GM18868 (cell line): Measurements from ENCODE around the gene IL1R1.

Source experiments
- ATAC-seq: cut with Tn5 transposase; IDR thresholded peaks from one replicate; pipeline ENCODE4 v1.9.1; 2021; ENCODE audit warnings: mild to moderate bottlenecking, moderate library complexity; ENCODE audit not compliant: unreplicated experiment

The IL1R1 gene

DNA sequence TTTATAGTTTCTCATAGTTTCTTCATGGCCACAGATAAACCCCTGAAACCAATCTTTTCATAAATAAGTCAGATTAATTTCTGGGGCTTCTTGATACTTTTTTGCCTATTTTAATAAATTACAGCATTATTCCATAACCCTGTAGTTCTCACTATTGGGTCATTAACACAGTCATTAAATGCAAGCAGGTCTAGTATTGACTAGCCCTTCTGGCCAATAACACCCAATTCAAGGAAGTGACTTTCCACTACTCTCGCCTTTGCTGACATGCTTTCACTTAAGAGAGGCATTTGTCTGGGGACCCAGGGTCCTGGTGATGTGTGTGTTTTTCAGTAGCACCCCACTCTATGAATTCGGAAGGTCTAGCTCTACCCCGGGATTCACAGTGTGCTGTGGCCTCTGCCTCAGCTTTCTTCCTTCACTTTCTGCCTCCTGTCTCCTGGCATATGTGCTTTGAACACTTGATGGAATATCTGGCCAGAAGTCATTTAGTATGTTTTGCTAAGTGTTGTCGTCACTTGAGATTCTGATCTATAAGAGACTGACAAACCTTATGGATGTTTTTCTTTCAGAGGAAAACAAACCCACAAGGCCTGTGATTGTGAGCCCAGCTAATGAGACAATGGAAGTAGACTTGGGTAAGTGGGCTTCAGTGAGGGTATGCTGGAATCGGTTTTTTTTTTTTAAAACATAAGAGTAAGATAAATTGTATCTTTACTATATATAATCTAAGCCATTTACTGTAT is 25.7 kb downstream of the IL1R1 start:
- no peak for ATAC-seq

DNA sequence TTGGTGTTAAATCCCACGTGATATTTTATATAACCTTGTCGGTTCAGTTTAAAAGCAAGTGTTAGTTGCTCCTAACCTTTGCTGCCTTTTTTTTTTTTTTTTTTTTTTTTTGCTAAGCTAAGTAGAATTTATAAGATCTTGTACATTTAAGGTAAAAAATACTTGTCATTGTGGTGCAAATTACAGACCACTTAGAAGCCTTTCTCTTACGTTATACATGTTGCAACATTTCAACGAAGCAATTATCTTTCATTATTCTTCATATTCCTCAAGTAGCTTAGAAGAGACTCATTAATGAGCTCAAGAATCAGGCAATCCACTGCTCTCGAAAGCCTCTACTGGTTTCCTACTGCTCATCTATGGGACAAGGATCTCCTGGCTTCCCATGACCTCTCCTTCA is 29.4 kb downstream of the IL1R1 start:
- ATAC-seq, result no peak

DNA sequence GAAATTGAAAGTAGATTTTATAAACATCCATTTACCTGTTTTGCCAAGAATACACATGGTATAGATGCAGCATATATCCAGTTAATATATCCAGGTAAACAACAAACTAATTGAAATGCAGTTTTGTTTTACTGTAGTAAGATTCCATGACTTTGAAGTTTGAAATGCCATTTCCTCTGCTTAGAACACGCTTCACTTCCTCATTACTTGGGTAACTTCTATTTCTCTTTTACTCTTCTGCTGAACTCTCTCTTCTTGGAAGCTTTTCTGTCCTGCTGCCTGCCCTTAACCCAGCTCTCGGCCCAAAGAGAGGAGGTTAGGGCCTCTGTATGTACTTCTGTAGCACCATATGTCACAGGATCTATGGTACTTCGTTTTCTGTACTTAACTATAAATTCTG is 30.2 kb downstream of the IL1R1 start:
- no peak for ATAC-seq

DNA sequence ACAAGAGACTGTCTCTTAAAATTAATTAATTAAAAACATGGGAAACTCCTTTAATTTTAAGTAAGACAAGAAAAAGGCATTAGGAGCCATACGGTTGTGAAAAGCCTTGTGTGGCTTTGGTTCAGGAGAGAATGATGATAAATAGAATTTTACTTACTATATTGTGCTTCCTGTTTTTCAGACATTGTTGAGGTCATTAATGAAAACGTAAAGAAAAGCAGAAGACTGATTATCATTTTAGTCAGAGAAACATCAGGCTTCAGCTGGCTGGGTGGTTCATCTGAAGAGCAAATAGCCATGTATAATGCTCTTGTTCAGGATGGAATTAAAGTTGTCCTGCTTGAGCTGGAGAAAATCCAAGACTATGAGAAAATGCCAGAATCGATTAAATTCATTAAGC is 33.6 kb downstream of the IL1R1 start:
- no peak for ATAC-seq

DNA sequence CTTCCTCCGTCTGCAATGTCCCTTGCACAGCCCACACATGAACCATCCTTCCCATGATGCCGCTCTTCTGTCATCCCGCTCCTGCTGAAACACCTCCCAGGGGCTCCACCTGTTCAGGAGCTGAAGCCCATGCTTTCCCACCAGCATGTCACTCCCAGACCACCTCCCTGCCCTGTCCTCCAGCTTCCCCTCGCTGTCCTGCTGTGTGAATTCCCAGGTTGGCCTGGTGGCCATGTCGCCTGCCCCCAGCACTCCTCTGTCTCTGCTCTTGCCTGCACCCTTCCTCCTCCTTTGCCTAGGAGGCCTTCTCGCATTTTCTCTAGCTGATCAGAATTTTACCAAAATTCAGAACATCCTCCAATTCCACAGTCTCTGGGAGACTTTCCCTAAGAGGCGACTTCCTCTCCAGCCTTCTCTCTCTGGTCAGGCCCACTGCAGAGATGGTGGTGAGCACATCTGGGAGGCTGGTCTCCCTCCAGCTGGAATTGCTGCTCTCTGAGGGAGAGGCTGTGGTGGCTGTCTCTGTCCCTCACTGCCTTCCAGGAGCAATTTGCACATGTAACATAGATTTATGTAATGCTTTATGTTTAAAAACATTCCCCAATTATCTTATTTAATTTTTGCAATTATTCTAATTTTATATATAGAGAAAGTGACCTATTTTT is 35.4 kb downstream of the IL1R1 start:
- no peak for ATAC-seq

DNA sequence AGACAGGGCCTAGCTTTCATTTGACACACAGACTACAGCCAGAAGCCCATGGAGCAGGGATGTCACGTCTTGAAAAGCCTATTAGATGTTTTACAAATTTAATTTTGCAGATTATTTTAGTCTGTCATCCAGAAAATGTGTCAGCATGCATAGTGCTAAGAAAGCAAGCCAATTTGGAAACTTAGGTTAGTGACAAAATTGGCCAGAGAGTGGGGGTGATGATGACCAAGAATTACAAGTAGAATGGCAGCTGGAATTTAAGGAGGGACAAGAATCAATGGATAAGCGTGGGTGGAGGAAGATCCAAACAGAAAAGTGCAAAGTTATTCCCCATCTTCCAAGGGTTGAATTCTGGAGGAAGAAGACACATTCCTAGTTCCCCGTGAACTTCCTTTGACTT is 36.5 kb downstream of the IL1R1 start:
- no peak for ATAC-seq

DNA sequence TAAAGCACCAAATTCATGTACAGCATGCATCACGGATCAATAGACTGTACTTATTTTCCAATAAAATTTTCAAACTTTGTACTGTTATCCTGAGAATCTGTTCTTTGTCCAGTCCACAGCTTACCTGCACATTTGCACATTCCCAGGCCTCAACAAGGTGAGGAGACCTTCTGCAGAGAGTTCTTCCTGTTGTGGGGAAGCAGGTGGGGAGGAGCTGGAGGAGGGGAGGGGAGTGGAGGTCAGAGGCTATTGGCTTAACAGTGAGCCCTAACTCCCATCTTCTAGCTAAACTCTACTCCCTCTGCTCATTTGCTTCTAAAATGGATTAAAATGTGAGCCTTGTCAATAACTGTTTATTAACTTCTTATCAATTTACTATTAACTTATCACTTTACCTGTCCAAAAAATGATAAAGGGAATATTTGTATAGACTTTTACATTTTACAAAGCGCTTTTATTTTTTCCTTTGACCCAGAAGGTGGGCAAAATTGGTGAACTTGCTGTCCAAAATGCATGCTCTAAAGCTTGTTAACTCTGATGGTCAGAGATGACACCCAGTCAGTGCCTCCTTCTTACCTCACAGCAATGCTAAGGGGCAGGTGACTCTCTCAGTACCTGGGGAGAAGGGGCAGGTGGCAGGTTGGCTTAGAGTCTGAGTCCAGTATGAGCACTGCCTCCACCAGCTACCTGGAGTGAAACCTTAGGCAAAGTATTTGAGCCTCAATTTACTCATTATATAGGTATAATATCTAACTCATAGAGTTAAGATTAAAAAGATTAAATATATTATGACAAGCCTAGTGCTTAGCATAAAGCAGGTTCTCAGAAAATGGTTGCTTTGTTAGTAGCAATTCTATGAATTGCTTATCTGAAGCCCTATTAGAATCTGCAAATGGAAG is 37.5 kb downstream of the IL1R1 start:
- ATAC-seq, result no peak

DNA sequence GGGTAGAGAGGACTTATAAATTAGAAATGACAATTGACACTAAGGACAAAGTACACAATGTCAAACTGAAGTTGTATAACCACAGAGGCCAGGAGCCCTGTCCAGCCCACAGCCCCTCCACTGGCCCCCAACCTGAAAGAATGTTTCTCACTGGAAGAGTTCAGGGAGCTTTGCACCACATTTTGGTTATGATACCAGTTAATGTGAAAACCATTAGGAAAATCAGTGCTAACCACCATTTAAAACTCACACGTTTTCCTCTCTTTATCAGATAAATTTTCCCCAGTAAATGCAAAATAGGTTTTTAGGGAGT is 38.1 kb downstream of the IL1R1 start:
- ATAC-seq, result no peak

DNA sequence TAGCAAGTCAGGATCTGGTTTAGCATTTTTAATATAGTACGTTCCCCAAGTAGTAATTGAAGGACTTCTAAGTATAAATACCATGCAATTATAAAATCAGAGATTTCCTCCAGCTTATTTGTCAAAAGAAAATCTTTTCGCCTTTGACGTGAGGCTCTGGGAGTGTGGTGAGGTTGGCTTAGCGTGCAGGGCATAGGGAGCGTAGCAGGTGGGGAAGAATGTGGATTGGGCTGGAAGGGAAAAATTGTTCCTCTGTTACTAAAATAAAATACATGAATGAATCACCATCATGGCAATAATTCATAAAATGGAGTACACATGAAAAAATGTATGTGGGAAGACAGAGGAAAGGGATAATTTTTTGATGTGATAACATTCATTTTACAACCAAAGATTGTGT is 38.8 kb downstream of the IL1R1 start:
- no peak for ATAC-seq

DNA sequence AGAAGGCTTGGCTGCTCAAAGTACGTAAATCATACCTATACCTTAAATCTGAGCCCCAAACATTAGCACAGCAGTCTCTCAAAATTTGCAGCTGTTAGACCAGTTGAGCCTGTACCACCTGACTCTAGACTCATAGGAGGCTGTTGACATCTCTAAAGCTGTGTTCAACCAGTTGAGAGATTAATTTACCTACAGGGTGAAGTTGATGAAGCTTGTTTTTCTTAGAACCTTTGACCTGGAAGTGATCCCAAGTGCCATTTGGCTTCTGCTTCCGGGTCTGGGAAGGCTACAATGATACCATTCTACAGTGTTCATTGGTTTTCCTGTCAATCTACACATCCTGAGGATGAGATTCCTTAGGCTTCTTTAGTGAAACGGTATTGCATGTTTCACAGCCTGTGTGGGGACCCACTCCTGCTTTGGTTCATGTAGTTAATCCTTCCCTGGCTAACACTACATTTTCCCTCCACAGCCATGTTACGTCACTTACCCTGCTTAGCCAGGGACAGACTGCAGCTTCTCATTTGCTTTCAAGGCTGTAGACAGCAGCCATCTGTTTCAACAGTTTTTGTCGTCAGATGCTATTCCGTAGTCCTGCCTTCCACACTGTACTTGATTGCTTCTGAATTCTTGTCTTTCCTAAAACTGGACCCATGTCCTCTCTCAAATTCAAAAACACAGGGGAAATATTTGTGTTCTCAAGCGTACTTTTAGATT is 39.5 kb downstream of the IL1R1 start:
- ATAC-seq, result no peak

DNA sequence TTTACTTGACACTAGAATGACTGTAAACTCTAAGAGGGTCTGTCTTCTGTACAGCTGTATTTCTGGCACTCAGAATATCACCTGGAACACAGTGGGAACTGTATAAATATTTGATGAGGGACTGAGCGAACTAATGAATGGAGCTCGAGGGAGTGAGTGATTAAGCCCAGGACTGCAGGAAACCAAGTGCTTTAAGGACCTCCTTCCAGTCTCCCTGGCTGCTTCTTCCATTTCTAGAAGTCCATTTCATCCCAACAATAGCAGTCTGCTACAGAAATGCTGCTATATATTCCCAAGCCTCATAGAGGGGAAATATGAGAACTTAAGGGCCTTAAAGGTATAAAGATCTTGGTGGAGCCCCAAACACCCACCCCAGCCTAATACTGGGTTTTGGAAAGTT is 41.5 kb downstream of the IL1R1 start:
- no peak for ATAC-seq

DNA sequence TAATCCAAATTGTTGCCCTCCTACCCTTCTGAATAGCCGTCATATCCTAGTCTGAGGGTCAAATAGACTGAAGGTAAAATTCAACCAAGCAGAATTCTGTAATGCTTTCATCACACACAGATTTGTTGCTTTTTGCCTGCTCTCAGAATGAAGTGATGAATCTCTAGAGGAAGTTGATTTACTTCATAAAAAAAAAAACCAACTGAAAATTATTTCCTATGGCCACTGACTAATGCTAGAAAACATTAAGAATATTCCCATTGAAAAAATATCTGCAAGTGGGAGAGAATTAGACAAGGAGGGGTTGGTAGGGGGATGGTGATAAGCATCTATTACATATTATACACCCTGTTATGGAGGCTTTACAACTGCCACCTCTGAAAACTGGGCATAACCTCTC is 42.0 kb downstream of the IL1R1 start:
- no peak for ATAC-seq

DNA sequence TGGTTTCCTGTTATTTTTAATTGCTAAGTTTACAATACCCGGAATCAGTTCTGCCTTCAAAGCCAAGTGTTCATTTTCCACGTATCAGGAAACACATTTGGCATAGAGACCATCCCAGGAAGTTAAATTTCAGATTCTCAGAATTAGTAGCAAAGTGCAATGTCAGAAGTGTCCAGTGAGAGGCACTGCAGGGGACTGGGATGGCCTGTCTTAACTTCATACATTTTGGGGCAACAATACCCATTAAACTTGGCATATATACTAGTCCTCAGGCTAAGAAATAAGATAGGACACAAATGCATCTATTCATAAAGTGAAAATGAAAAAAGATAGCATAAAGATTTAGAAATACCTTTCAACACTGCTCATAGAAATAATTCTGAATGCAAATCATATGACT is 42.8 kb downstream of the IL1R1 start:
- ATAC-seq, result no peak

DNA sequence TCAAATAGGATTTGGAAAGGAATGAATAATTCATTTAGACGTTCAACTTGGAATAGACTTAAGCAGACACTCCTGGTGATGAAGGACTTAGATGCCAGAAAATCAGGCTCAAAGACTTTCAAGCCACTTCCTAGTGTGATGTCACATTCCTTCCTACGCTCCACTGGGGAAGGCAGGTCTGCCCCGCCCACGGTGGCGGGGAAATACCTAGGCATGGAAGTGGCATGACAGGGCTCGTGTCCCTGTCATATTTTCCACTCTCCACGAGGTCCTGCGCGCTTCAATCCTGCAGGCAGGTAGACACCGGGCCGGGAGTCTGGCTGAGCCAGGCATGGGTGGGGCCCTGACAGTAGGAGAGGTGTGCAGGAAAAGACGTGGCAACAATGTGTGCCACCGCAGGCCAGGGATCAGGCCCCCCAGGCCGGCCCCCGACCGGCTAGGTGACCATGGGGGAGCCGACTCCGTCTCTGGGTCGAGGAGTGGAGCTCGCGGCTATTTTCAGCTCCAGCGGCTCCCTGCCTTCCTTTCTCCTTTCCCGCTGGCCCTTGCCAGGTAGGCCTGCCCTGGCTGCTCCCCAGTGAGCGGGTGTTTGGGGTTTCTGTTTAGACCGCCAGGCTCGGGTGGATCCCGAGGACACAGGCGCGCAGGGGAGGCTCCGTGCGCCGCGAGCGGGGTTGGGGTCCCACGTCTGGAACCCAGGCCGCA is 44.4 kb downstream of the IL1R1 start, which contains the start of gene IL1RL2:
Gene IL1RL2 (plus strand): TSS at position 233 of the 705 bp plus-strand sequence. CDS start 845 bp downstream, outside the sequence.
- no peak for ATAC-seq

DNA sequence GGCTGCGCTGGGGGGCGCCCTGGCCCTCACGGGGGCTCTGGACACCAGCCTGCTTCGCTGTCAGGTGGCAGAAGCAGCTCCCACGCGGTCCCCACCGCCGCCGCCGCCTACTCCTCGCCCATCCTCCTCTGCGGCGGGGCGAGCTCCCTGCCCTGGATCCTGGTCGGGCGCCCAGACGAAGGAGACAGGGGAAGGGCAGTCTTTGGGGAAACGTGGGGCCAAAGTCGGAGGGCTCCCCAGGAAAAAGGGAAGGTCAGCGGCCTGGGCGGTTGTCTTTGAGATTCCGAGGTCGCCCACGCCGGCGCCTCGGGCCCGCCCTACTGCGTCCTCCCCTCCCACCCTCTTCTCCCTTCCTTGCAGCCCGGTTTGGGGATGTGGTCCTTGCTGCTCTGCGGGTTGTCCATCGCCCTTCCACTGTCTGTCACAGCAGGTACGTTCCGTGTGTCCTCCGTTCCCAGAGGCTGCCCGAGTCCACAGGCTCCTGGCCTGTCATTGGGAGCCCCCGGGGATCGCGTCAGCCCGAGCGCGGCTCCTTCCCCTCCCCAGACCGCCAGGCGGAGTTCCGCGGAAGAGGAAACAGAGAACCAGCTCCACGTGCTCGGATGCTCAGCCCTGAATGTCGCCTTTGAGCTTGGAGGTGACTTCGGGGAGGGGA is 45.1 kb downstream of the IL1R1 start:
- no peak for ATAC-seq

DNA sequence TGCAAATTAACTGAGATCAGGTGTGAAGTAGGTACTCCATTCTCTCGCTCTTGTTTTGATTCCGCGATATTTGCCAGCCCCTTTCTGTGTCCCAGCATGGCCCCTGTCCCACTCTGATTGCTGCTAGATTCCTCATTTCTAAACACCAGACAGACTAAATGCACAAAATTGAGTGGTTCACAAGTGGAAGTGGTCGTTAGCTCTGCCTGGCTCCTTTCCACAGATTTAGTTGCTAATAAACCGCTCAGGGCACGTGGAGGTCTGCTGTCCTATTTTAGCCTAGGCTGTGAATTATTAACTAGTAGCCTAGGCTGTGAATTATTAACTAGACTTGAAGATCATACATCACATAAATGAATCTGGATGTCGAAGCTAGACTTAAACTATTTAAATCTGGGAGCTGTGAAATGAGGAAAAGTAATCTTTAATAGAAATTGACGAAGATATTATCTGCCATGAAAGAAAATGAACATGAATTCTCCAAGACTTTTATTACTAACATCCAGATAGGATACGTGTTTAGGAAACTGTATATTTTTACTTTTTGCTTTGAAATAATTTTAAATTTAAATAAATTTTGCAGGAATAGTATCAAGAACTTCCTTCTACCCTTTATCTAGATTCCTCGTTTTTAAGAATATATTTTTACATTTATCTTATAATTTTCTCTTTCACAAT is 48.0 kb downstream of the IL1R1 start:
- ATAC-seq, result no peak

DNA sequence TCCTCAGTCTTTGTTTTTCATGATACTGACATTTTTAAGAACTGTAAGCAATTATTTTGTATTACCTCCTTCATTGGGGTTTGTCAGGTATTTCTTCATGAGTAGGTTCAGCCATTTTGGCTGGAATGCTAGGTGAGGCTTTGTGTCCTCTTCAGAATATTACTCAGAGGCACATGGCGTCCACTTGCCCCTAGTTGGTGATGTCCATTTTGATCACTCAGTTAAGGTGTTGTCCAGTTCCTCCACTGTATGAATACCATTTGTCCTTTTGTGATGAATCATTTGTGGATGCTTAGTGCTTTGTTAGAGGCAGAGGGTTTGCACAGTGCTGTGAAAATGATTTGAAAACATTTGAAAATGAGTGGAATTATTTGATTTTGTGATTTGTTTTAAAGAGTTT is 49.0 kb downstream of the IL1R1 start:
- no peak for ATAC-seq

DNA sequence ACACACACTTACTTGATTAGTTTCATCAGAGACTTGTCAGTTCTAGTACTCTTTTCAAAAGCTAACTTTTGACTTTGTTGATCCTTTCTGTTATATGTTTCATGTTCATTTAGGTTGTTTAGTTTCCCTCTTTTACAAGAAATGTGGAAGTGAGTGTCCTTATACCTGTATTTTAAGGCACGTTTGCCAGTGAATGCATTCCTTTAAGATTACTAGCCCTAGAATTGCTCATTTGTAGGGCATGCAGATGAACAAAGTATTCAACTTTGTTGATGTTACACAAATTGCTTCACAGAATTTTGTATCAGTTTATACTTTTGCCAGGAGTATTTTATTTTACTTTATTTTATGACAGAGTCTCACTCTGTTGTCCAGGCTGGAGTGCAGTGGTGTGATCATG is 50.5 kb downstream of the IL1R1 start:
- no peak for ATAC-seq

DNA sequence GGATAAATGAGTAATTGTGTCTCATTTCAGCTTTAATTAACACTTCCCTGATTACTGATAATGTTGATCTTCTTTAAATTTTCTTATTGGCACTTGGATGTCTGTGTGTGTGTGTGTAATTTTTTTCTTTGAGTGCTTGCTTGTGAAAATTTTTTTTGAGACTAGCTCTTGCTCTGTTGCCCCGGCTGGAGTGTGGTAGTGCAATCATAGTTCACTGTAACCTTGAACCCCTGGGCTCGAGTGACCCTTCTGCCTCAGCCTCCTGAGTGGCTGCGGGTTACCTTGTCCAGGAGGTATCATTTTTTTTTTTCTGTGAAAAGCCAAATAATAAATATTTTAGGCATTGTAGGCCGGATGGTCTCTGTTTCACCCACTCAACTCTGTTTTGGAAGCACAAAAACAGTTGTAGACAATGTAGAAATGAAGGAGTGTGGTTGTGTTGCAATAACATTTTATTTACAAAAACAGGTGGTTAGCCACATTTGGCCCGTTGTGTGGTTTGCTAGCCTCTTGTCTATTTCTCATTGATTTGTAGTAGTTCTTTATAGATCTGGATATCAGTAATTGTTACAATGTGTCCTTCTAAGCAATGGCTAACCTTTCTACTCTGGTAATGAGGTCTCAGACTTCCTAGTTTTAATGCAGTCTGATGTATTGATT is 52.2 kb downstream of the IL1R1 start:
- no peak for ATAC-seq
